B cell (primary cell): ENCODE results near the gene ZNG1C.
"Not testable (repeated sequence)": the region's sequence is repeated elsewhere in the genome, so short reads cannot be mapped to it uniquely, and the experiment has no call there.

Source experiments
- EZH2 ChIP-seq: IDR thresholded peaks from 2 replicates; pipeline ENCODE4 v1.6.1; 2012; ENCODE audit warnings: borderline replicate concordance, low read depth, mild to moderate bottlenecking, moderate library complexity, low read length; ENCODE audit not compliant: insufficient read depth, poor library complexity, severe bottlenecking
- TF ChIP-seq, protein P1 (sequence below): fragments of 200-600 bp; IDR thresholded peaks from one replicate; pipeline ENCODE4 v1.8.0; 2022; ENCODE audit warnings: antibody characterized with exemption, mild to moderate bottlenecking

DNA sequence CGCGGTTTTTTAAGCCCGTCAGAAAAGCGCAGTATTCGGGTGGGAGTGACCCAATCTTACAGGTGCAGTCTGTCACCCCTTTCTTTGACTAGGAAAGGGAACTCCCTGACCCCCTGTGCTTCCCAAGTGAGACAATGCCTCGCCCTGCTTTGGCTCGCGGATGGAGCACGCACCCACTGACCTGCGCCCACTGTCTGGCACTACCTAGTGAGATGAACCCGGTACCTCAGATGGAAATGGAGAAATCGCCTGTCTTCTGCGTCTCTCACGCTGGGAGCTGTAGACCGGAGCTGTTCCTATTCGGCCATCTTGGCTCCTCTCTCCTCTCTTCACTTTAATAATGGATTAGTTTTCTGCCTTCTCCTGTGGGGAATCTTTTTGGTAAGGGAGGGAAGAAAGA, 39.3 kb downstream of the ZNG1C start:
- not testable (repeated sequence) for TF ChIP-seq EZH2
- TF ChIP-seq, protein P1, sequence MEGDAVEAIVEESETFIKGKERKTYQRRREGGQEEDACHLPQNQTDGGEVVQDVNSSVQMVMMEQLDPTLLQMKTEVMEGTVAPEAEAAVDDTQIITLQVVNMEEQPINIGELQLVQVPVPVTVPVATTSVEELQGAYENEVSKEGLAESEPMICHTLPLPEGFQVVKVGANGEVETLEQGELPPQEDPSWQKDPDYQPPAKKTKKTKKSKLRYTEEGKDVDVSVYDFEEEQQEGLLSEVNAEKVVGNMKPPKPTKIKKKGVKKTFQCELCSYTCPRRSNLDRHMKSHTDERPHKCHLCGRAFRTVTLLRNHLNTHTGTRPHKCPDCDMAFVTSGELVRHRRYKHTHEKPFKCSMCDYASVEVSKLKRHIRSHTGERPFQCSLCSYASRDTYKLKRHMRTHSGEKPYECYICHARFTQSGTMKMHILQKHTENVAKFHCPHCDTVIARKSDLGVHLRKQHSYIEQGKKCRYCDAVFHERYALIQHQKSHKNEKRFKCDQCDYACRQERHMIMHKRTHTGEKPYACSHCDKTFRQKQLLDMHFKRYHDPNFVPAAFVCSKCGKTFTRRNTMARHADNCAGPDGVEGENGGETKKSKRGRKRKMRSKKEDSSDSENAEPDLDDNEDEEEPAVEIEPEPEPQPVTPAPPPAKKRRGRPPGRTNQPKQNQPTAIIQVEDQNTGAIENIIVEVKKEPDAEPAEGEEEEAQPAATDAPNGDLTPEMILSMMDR: not testable (repeated sequence)
